Suprapubic skin (tissue), 4 donors: ENCODE measurements around the gene NTM.

Source experiments
- CTCF ChIP-seq, 2 donors: fragments of 200-600 bp in 1 of 2; fragments of 450-650 bp in 1 of 2; sonication (generic) in 1 of 2; IDR thresholded peaks; one replicate each; pipeline ENCODE4 v1.5.1; 2016 to 2019; ENCODE audit warnings: antibody characterized with exemption in 2 of 2, mild to moderate bottlenecking in 1 of 2, moderate library complexity in 1 of 2
- EP300 ChIP-seq: sonication (generic); formaldehyde crosslinking; IDR thresholded peaks from one replicate; pipeline ENCODE4 v1.6.1; 2017; ENCODE audit warnings: antibody characterized with exemption
- POLR2A ChIP-seq, 2 donors: fragments of 450-650 bp; IDR thresholded peaks; one replicate each; pipeline ENCODE4 v1.6.1; 2017; ENCODE audit warnings: antibody characterized with exemption in 2 of 2, mild to moderate bottlenecking in 2 of 2, moderate library complexity in 2 of 2
- POLR2AphosphoS5 ChIP-seq, 3 donors: sonication (generic); formaldehyde crosslinking; IDR thresholded peaks; one replicate each; pipeline ENCODE4 v1.6.1; 2017; ENCODE audit warnings: antibody characterized with exemption in 3 of 3

DNA sequence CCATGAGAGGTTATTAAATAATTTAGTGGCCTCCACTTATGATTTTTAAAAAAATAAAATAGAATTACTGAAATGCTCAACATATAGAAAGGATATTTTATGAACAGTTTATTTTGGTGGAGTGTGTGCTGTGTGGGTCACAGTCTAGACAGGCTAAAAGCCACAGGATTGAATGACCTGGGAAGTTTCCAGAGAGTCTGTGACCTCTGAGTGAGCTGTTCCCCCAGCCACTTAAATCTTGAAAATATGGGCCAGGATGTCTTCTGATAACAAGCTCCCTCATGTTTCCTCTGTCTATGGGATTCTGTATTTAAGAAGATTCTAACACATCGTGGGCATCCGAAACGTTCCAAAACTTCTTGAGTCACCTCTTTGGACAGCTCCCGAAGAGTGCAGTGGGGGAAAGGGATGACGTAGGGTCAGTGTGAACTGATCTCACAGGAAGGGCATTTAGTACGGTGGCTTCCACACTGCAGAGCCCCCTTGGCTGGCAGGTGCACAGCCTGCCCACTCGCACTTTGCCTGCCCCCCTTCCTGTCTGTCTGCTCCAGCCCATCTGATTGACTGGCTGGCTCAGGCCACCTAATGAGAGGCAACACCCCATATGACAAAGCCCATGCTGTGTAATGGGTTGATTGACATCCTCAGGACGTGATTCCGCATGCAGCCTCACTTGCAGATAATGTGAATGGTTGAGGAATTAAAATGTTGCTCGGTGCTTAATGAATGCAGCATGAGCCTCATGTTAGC is 97.4 kb downstream of the NTM start:
- TF ChIP-seq POLR2AphosphoS5 (IDR thresholded peaks at IDR 0.05) (no peak), CTCF (IDR thresholded peaks at IDR 0.05) (no peak), EP300 (no peak), POLR2A (IDR thresholded peaks at IDR 0.05) (no peak)
